Muscle layer of colon (tissue), 2 donors: Measurements from ENCODE around the gene CLIC3.

Experiments
- H3K27ac ChIP-seq: one replicate; pipeline ENCODE4 v1.7.0; 2013; ENCODE audit warnings: low read depth, mild to moderate bottlenecking, low read length, moderate library complexity
- H3K27me3 ChIP-seq, 2 donors: one replicate each; pipeline ENCODE4 v1.7.0; 2013; ENCODE audit warnings: low read length in 2 of 2, mild to moderate bottlenecking in 2 of 2; ENCODE audit not compliant: insufficient read depth in 2 of 2, control insufficient read depth in 1 of 2
- H3K36me3 ChIP-seq: one replicate; pipeline ENCODE4 v1.7.0; 2013; ENCODE audit warnings: mild to moderate bottlenecking, low read length; ENCODE audit not compliant: insufficient read depth
- H3K4me1 ChIP-seq: one replicate; pipeline ENCODE4 v1.7.0; 2013; ENCODE audit warnings: mild to moderate bottlenecking, low read length; ENCODE audit not compliant: insufficient read depth
- H3K4me3 ChIP-seq, 2 donors: one replicate each; pipeline ENCODE4 v1.7.0; 2013; ENCODE audit warnings: low read length in 2 of 2, low read depth in 1 of 2, mild to moderate bottlenecking in 1 of 2, moderate library complexity in 1 of 2
- H3K9ac ChIP-seq: one replicate; pipeline ENCODE4 v1.7.0; 2013; ENCODE audit warnings: low read length
- H3K9me3 ChIP-seq: one replicate; pipeline ENCODE4 v1.7.0; 2013; ENCODE audit warnings: mild to moderate bottlenecking, low read length
- donor health status: abdominal sarcoma.
- donor health status: Adenocarcinoma of cecum.

Gene CLIC3

GRCh38 chr9:136958473-136958872 lies 37.9 kb downstream of the CLIC3 start:
- no peaks in the 10 kb centered on the region for H3K9me3 ChIP-seq
- H3K4me1 ChIP-seq: no peaks in the 10 kb centered on the region
- H3K27ac ChIP-seq: no peak overlapping the region
- no peak overlapping the region for H3K9ac ChIP-seq
- H3K27me3 ChIP-seq: no peaks in the 10 kb centered on the region
- H3K4me3 ChIP-seq: no peak overlapping the region
- H3K36me3 ChIP-seq: no peaks in the 10 kb centered on the region

GRCh38 chr9:136957901-136958300 lies 38.5 kb downstream of the CLIC3 start:
- Histone ChIP-seq H3K4me1 (no peaks in the 10 kb centered on the region), H3K36me3 (no peaks in the 10 kb centered on the region), H3K9ac (no peak overlapping the region), H3K27me3 (no peaks in the 10 kb centered on the region), H3K4me3 (no peak overlapping the region), H3K9me3 (no peaks in the 10 kb centered on the region), H3K27ac (no peak overlapping the region)

GRCh38 chr9:136957461-136957860 lies 38.9 kb downstream of the CLIC3 start:
- Histone ChIP-seq H3K27me3 (no peaks in the 10 kb centered on the region), H3K9ac (no peak overlapping the region), H3K4me3 (no peak overlapping the region), H3K27ac (no peak overlapping the region), H3K36me3 (no peaks in the 10 kb centered on the region), H3K4me1 (no peaks in the 10 kb centered on the region), H3K9me3 (no peaks in the 10 kb centered on the region)

- Histone ChIP-seq H3K36me3 (no peaks in the 10 kb centered on the region), H3K27ac (no peak overlapping the region), H3K4me1 (no peaks in the 10 kb centered on the region), H3K27me3 (no peaks in the 10 kb centered on the region), H3K4me3 (no peak overlapping the region), H3K9ac (no peak overlapping the region), H3K9me3 (no peaks in the 10 kb centered on the region)
Measured at GRCh38 chr9:136956604-136957003, 39.8 kb downstream of the CLIC3 start.

- Histone ChIP-seq H3K9me3 (no peaks in the 10 kb centered on the region), H3K36me3 (no peaks in the 10 kb centered on the region), H3K4me1 (no peaks in the 10 kb centered on the region), H3K27me3 (no peaks in the 10 kb centered on the region), H3K9ac (no peak overlapping the region), H3K4me3 (no peak overlapping the region), H3K27ac (no peak overlapping the region)
Measured at GRCh38 chr9:136955943-136956335, 40.4 kb downstream of the CLIC3 start.

DNA sequence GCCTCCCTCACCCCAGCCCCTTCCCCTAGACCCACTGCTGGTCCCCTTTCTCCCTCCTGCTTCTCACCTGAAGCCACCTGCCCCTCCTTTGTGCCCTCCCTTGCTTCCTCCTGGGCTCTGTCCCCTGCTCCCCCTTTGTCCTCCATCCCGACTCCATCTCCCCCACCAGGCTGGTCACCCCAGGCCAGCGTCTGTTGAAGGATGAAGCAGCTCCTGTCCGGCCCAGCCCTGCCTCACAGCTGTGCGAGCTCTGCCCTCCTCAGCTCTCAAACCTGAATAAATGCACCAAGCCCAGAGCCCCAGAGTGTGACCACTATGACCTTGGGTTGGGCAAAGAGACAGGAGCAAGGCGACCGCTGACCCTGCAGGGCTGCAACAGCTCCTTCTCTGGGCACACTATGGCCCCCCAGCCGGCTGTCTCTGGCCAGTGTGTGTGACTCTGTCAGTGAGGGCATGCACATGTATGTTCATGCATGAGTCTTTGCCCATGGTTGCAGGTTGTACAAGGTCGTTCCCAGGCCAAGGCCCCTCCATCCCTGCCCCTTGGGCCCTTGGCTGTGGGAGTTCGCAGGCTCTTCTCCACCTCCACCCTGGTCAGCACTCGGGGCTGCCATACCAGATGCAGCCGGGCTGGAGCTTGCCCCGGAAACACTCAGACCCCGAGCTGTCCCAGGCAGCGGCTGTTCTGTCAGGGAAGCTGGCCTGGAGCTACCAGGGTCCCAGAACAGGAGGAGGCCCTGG lies 41.0 kb downstream of the CLIC3 start:
- H3K9me3 ChIP-seq: no peaks in the 10 kb centered on the region
- no peak overlapping the region for H3K9ac ChIP-seq
- H3K27ac ChIP-seq: no peak overlapping the region
- no peaks in the 10 kb centered on the region for H3K27me3 ChIP-seq
- no peak overlapping the region for H3K4me3 ChIP-seq
- H3K4me1 ChIP-seq: no peaks in the 10 kb centered on the region
- H3K36me3 ChIP-seq: no peaks in the 10 kb centered on the region

GRCh38 chr9:136954270-136955083 lies 41.9 kb downstream of the CLIC3 start:
- no peaks in the 10 kb centered on the region for H3K4me1 ChIP-seq
- no peak overlapping the region for H3K27ac ChIP-seq
- H3K4me3 ChIP-seq: no peak overlapping the region
- no peaks in the 10 kb centered on the region for H3K27me3 ChIP-seq
- no peak overlapping the region for H3K9ac ChIP-seq
- H3K36me3 ChIP-seq: no peaks in the 10 kb centered on the region
- no peaks in the 10 kb centered on the region for H3K9me3 ChIP-seq

DNA sequence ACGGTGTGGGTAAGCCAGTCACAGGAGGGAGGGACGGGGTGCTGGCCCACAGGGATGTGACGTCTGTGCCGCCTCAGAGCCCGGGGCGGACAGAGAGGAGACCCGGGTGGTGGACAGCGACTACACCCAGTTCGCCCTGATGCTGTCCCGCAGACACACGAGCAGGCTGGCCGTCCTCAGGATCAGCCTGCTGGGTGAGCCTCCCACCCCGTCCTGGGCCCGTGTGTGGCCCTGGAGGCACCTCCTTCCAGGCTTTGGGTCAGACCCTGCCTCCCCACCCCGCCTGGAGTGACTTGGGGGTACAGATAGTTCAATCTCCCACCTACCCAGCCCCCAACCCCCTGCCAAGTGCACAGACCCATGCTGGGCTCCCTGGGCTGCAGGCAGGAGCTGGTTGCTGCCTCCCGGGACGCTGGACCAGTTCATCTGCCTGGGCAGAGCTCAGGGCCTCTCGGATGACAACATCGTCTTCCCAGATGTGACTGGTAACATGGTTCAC lies 42.5 kb downstream of the CLIC3 start:
- Histone ChIP-seq H3K9ac (no peak overlapping the region), H3K4me1 (no peaks in the 10 kb centered on the region), H3K27ac (no peak overlapping the region), H3K9me3 (no peaks in the 10 kb centered on the region), H3K4me3 (no peak overlapping the region), H3K27me3 (no peaks in the 10 kb centered on the region), H3K36me3 (no peaks in the 10 kb centered on the region)

- no peaks in the 10 kb centered on the region for H3K9me3 ChIP-seq
- H3K27me3 ChIP-seq: no peaks in the 10 kb centered on the region
- no peak overlapping the region for H3K4me3 ChIP-seq
- H3K9ac ChIP-seq: no peak overlapping the region
- H3K4me1 ChIP-seq: no peaks in the 10 kb centered on the region
- H3K36me3 ChIP-seq: no peaks in the 10 kb centered on the region
- H3K27ac ChIP-seq: no peak overlapping the region
Measured at GRCh38 chr9:136952876-136953770, 43.2 kb downstream of the CLIC3 start.

GRCh38 chr9:136952321-136952850 lies 44.0 kb downstream of the CLIC3 start:
- Histone ChIP-seq H3K36me3 (no peaks in the 10 kb centered on the region), H3K9me3 (no peaks in the 10 kb centered on the region), H3K4me1 (no peaks in the 10 kb centered on the region), H3K9ac (no peak overlapping the region), H3K4me3 (no peak overlapping the region), H3K27me3 (no peaks in the 10 kb centered on the region), H3K27ac (no peak overlapping the region)
